Suprapubic skin (tissue), 4 donors: ENCODE measurements around the gene TULP4.

ENCODE experiments used
- POLR2A ChIP-seq, 2 donors: fragments of 450-650 bp; IDR thresholded peaks; one replicate each; pipeline ENCODE4 v1.6.1; 2017; ENCODE audit warnings: antibody characterized with exemption in 2 of 2, mild to moderate bottlenecking in 2 of 2, moderate library complexity in 2 of 2
- POLR2AphosphoS5 ChIP-seq, 3 donors: sonication (generic); formaldehyde crosslinking; IDR thresholded peaks; one replicate each; pipeline ENCODE4 v1.6.1; 2017; ENCODE audit warnings: antibody characterized with exemption in 3 of 3
- TF ChIP-seq, protein P1 (sequence below), 2 donors: fragments of 200-600 bp in 1 of 2; fragments of 450-650 bp in 1 of 2; sonication (generic) in 1 of 2; IDR thresholded peaks; one replicate each; pipeline ENCODE4 v1.5.1; 2016 to 2019; ENCODE audit warnings: antibody characterized with exemption in 2 of 2, mild to moderate bottlenecking in 1 of 2, moderate library complexity in 1 of 2

GRCh38 chr6:158558415-158559306 is 246.4 kb downstream of the TULP4 start:
- no peak for TF ChIP-seq POLR2AphosphoS5 (IDR thresholded peaks at IDR 0.05)
- TF ChIP-seq, protein P1, sequence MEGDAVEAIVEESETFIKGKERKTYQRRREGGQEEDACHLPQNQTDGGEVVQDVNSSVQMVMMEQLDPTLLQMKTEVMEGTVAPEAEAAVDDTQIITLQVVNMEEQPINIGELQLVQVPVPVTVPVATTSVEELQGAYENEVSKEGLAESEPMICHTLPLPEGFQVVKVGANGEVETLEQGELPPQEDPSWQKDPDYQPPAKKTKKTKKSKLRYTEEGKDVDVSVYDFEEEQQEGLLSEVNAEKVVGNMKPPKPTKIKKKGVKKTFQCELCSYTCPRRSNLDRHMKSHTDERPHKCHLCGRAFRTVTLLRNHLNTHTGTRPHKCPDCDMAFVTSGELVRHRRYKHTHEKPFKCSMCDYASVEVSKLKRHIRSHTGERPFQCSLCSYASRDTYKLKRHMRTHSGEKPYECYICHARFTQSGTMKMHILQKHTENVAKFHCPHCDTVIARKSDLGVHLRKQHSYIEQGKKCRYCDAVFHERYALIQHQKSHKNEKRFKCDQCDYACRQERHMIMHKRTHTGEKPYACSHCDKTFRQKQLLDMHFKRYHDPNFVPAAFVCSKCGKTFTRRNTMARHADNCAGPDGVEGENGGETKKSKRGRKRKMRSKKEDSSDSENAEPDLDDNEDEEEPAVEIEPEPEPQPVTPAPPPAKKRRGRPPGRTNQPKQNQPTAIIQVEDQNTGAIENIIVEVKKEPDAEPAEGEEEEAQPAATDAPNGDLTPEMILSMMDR (IDR thresholded peaks at IDR 0.05): no peak
- TF ChIP-seq POLR2A (IDR thresholded peaks at IDR 0.05): no peak
